ENCODE data around the gene CCDC50.

Gene CCDC50

DNA sequence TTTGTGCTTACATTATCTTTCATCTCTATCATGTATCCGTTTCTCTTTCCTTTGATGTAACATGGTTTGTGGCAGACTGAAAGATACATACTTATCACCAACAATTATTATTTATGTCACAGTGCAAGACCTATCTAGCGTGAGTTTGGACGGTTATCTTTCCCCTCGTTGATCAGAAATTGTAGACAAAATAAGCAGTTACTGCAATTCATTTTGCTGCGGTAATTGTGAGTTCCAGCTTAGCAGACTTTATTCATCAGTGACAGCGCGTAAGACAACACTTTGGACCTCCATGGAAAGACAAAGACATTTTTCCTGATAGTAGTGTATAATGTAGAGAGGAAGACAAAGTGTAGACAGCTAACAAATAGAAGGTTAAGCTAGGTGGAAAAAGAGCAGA is 52.1 kb downstream of the CCDC50 start:
- FAIRE-seq: no peak

- FAIRE-seq: no peak
Measured at GRCh38 chr3:191382661-191383060, 53.5 kb downstream of the CCDC50 start.

GRCh38 chr3:191383124-191383523 is 53.9 kb downstream of the CCDC50 start:
- FAIRE-seq: no peak

GRCh38 chr3:191385101-191385500 is 55.9 kb downstream of the CCDC50 start:
- FAIRE-seq: no peak

GRCh38 chr3:191387441-191388077 is 58.4 kb downstream of the CCDC50 start:
- no peak for FAIRE-seq

DNA sequence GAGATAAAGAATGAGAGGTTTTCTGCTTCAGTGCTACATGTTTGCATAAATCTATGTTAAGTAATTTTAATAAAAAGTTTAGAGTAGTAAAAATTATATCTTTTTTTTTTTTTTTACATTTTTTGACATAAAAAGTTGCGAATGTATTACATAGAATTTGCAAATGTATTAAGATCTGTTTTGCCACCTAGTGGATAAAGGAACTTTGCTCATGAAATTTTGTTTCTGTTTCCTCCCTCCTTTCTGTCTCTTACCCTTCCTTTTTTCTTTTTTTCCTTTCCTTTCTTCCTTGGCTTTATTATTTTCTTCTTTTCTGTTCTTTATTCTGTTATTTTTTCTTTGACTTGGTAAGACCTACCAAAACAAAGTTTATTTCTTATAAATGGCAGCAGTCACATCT is 59.6 kb downstream of the CCDC50 start:
- FAIRE-seq: no peak

DNA sequence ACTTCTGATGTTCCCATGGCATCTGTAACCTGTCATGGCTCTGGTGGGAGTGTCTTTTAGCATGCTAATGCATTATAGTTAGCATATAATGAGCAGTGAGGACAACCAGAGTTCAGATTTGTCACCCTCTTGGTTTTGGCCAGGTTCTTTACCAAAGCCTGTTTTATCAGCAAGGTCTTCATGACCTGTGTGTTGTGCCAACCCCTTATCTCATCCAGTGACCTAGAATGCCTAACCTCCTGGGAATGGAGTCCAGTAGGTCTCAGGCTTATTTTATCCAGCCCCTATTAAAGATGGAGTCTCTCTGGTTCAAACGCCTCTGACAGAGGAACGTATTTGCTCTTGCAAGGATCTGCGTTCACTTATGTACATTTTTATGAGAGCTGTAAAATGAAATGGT is 61.4 kb downstream of the CCDC50 start:
- FAIRE-seq: no peak

- no peak for FAIRE-seq
Measured at GRCh38 chr3:191391861-191392808, 62.9 kb downstream of the CCDC50 start.

GRCh38 chr3:191393146-191393545 is 64.0 kb downstream of the CCDC50 start:
- no peak for FAIRE-seq

DNA sequence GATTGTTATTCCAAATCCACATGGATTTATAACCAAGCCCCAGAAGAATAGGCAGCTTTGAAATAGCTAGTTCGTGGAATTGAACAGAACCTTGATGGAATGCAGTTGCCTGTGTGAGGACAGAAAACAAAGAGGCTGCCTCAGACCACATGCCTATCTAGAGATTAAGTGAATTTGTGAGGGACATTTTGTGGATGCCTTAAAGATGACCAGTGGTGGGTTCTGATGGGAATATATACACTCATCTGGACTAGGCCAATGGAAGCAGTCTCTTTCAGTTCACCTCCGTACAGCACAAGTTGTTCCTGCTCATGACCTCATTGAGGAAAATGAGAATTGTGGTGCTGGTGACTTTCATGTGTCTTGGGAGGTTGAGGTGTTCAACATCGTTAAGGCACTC is 68.6 kb downstream of the CCDC50 start:
- no peak for FAIRE-seq

- FAIRE-seq: no peak
Measured at GRCh38 chr3:191398607-191399006, 69.4 kb downstream of the CCDC50 start.

GRCh38 chr3:191399918-191400317 is 70.7 kb downstream of the CCDC50 start:
- no peak for FAIRE-seq

- no peak for FAIRE-seq
Measured at GRCh38 chr3:191401775-191402357, 72.7 kb downstream of the CCDC50 start.

- FAIRE-seq: no peak
Measured at GRCh38 chr3:191409791-191410359, 80.7 kb downstream of the CCDC50 start.

GRCh38 chr3:191412759-191413158 is 83.6 kb downstream of the CCDC50 start:
- no peak for FAIRE-seq

- no peak for FAIRE-seq
Measured at GRCh38 chr3:191414286-191414685, 85.1 kb downstream of the CCDC50 start.

- no peak for FAIRE-seq
Measured at GRCh38 chr3:191414732-191415131, 85.5 kb downstream of the CCDC50 start.

DNA sequence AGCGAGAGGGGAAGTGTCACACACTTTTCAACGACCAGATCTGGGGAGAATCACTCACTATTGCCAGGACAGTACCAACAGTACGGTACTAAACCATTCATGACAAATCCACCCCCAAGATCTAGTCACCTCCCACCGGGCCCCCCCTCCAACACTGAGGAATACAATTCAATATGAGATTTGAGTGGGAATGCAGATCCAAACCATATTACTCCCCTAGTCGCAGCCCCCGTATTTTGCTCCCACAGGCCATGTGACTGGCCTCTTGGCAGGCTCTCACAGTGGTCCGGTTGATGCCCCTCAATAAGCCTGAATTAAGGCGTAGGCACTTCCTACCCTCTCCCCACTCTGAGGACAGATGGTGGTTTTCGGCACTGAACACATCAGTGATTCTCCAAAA is 86.4 kb downstream of the CCDC50 start:
- FAIRE-seq: no peak

DNA sequence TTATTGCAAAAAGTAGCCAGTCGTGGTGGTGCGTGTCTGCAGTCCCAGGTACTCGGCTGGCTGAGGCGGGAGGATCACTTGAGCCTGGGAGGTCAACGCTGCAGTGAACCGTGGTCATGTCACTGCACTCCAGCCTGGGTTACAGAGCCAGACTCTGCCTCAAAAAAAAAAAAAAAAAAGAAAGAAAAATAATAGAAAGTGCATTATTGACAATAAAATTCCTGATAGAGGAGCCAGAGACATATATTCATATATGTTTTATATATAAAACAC is 88.2 kb downstream of the CCDC50 start:
- no peak for FAIRE-seq

DNA sequence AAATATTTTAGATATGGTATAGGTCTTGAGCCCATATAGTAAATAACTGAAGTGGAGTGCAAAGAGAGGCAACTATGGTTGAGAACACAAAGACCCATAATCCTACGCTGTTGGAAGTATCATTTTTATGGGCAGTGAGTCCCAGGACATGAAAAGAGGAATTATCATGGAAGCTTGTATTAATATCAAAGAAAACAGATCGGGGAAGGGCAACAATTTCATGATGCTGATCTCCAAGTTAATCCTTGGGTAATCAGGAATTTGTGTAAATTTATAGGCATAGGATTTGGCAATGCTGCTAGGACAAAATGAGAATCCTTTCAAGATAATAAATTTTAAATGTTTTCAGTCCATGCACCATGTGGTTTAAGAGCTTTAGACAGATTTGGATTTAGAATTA is 91.6 kb downstream of the CCDC50 start:
- no peak for FAIRE-seq

DNA sequence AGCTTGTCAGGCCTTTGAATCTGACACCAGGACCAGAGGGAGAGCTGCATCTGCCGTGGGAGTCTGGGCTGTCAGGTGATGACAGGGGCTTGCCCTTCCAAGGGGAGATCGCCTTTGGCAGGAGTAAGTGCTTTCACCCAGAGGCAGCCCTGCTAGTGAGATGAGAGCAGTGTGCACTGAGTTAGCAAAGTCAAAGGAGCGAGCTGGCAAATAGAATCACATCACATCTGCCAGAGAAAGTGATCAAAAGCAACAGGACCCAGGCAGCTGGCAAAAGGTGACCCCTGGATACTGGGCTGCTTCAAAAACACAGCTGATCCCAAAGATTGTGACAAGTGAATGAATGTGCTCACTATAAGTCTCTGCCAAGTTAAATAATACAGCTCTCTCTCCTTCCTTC is 95.7 kb downstream of the CCDC50 start:
- FAIRE-seq: no peak

DNA sequence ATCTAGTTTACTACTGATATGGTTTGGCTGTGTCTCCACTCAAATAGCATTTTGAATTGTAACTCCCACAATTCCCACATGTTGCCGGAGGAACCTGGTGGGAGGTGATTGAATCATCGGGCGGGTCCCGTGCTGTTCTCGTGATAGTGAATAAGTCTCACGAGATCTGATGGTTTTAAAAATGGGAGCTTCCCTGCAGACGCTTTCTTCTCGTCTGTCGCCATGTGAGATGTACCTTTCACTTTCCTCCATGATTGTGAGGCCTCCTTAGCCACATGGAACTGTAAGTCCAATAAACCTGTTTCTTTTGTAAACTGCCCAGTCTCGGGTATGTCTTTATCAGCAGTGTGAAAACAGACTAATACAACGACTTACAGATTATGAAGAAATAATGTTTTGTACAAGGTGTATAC is 96.1 kb downstream of the CCDC50 start:
- no peak for FAIRE-seq

DNA sequence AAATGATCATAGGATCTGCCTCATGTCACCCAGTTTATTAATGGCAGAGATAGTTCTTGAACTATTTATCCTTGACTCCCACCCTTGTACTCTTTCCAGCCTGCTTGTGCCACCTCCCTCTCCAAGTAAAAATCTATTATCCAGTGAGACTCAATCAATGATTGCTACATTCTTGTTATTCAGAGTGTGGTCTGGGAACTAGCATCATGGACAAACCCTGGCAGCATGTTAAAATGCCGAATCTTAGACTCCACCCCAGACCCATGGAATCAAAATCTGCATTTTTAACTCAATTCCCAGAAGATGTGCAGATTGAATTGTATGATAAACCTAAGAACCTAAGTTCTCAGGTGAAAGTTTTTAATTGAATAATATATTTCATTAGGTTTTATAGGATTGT is 97.1 kb downstream of the CCDC50 start:
- no peak for FAIRE-seq

DNA sequence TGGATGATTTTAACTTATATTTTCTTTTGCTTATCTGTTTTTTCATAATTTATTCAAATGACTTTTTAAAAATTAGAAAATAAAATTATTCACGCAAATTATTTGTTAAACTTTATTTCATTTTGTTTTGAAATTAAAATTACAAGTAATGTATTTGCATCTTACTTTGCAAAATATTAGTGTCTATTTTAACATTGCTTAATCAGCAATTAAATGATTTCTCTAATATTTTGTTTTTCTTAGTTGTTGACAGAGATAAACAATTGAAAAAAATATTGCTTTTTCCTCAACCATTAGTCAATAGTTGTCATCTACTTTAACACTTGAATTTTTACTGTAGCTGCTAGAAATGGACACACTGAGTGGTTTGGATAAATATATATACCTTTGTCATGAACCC is 99.0 kb downstream of the CCDC50 start:
- FAIRE-seq: peak; percentile 28

Data from TTC549 (cell line).